GM19463 (cell line): Measurements from ENCODE around the gene FAM107B.
"Not testable (repeated sequence)": the region's sequence is repeated elsewhere in the genome, so short reads cannot be mapped to it uniquely, and the experiment has no call there.

ENCODE experiments used
- ATAC-seq: cut with Tn5 transposase; IDR thresholded peaks from one replicate; pipeline ENCODE4 v1.9.1; 2021; ENCODE audit warnings: mild to moderate bottlenecking, moderate library complexity; ENCODE audit not compliant: unreplicated experiment

Gene FAM107B

DNA sequence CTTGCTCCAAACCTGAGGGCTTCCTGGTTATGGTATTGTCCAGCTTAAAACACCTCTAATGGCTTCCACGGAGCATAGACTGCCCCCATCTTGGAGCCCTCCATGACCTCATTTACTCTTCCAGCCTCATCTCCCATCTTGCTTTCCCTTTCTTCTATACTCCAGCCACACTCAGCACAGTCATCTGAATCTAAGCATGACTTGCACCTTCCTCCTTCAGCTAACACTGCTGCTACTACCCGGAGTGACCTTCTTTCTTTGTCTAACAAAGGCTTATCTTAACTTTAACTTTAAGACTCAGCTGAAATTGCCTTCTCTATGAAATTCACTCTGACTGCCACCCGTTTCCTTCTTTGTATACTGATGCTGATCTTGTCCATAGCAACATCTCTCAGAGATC lies 135.1 kb downstream of the FAM107B start:
- ATAC-seq = no peak

DNA sequence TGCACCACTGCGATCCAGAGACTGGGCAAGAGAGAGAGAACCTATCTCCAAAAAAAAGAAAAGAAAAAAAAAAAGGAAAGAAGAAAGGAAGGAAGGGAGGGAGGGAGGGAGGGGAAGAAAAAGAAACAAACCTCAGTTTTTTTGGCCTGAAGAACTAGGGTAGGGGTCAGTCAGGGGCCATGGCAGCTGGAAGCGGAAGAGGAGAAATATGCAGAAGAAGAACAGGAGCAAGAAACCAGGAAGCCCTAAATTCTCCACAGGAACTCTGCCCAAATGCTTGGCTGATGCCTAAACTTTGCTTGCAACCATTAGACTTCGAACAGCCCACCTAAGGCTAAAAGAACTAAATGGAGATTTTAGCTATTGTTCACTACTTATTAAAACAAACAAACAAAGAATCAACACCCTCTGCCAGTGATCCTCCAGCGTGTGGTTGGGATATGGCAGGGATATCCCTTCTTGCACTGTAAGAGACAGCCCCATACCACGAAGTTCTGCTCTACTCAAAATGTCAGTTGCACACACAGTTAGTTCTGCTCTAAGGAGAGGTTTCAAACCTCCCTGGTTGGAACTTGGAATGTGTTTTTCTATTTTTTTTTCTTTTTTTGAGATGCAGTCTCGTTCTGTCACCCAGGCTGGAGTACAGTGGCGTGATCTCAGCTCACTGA lies 139.5 kb downstream of the FAM107B start:
- no peak for ATAC-seq

DNA sequence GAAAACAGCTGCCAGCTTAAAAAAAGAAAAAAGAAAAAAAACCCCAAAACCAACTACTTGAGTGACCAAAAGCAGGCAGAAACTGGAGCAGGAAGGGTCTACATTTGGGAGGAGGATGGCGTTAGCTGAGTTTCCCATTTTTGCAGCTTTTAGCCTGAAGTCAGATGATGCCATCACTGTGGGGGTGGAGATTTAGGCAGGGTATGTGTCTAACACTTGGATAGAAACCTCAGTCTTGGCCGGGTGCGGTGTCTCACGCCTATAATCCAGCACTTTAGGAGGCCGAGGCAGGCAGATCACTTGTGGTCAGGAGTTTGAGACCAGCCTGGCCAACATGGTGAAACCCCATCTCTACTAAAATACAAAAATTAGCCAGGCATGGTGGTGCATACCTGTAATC lies 140.1 kb downstream of the FAM107B start:
- not testable (repeated sequence) for ATAC-seq

- ATAC-seq = no peak
Observed at GRCh38 chr10:14625765-14626525, 148.8 kb downstream of the FAM107B start.

DNA sequence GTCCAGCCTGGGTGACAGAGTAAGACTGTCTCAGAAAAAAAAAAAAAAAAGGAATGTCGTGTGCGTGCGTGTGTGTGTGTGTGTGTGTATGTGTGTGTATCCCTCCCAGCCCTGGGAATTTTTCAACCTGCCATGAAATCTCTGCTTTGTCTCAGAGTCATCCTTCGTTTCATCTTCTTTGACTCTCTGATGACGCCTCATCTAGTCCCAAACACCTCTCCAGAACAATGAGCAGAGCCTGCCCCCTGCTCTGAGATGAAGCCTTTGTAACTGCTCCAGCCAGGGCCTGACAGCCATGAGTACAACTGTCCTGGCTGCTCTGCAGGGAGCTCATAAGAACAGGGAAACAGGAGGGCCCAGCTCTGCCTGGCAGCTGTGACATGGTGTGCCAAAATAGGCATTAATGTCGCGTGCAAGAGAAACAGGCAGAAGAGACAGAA lies 149.5 kb downstream of the FAM107B start:
- no peak for ATAC-seq

DNA sequence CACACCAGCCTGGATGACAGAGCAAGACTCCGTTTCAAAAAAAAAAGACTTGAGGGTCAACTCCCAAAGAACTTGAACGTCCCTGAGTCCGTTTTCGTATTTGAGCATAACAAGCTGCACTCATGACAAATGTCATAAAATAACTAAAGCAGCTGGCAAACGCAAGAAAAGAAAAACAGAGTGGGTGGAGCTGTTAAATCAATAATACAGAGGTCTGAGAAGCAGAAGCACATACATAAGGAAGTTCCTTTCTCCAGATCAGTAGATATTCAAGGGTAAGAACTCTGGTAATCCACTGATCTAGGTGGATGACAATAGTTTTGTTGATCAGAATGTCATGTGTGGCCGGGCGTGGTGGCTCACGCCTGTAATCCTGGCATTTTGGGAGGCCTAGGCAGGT lies 150.1 kb downstream of the FAM107B start:
- no peak for ATAC-seq

DNA sequence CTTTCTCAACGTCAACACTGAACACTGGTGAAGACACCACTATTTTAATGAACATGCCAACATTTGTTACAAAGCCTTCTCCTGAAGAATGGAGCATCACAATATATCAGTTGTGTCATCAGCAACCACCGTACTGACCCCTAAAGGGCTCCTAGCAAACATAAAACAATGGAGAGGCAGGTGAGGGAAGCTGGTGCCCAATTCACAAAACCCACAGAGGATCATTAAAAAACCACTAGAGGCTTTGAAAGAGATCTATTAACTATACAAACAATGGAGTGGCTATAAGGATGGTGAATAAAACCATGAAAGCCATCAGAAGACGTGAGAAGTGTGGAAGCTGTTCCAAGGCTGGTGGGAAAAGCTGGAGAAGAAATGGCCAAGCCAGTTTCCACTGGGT lies 150.8 kb downstream of the FAM107B start:
- ATAC-seq = no peak

DNA sequence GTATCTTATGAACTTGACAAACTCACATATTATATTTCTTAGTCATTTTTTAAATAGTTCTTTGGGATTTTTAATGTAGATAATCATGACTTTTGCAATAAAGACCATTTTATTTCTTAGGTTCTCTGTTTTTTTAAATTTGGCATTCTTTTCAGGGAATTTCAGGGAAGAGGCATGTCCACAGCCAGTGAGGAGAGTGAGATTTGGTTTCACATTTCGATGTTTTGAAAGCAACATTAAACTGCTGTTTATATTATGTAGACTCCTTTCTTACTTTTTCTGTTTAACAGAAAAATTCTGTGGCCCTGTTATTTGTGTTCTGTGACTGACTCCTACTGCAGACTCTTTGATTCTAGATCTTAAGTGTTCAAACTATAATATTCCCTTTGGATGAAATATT lies 153.7 kb downstream of the FAM107B start:
- ATAC-seq = no peak

GRCh38 chr10:14618674-14619073 lies 156.0 kb downstream of the FAM107B start:
- ATAC-seq = no peak

- ATAC-seq = no peak
Observed at GRCh38 chr10:14617852-14618251, 156.8 kb downstream of the FAM107B start.

DNA sequence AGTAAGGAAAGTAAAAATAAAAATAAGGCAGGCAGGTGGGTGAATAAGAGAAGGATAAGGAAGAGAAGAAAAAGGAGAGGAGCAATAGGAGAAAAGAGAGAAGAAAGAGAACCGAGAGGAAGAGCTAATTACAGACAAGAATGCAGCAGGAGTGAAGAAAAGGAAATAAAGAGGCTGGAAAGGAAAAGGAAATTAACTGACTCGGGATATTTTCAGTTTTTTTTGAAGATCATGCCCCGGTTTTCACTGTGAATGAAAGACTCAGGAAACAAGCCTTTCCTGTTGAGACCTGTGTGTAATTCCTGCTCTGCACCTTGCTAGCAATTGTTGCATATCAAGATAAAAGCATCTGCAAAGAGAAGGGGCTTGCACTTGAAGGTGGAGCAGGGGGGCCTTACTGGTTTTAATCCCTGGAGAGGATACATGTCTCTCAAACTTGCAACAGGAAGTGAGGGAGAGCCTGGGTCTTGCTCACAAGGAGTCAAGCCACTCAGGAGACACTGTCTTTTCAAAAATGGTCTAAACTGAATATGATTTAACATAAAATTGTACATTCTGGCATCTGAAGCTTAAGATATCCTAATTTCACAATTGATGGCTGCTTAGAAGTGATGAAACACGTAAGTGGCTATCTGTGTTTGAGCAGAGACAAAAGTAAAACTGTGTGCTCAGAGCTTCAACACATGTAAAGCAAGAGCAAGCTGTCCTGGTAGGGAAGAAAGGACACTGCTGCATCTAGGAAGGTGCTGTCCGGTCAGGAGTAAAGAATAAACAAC lies 157.6 kb downstream of the FAM107B start:
- no peak for ATAC-seq

DNA sequence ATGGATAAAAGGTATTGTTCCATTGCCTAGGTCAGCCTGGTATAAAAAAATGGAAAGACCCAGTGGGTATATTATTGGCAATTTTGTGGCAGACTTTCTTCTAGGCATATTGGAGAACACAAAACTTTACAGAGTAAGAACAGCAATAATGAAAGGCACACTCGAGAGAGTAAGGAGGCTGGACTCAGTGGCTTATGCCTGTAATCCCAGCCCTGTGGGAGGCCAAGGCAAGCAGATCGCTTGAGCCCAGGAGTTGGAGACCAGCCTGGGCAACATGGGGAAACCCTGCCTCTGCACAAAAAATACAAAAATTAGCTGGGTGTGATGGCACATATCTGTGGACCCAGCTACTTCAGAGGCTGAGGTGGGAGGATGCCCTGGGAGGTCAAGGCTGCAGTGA lies 158.2 kb downstream of the FAM107B start:
- ATAC-seq = no peak

GRCh38 chr10:14613588-14613920 lies 161.1 kb downstream of the FAM107B start:
- no peak for ATAC-seq

- ATAC-seq = no peak
Observed at GRCh38 chr10:14612873-14613587, 161.7 kb downstream of the FAM107B start.

- ATAC-seq = peak; percentile 45
Observed at GRCh38 chr10:14611968-14612693, 162.6 kb downstream of the FAM107B start.

GRCh38 chr10:14609178-14609577 lies 165.5 kb downstream of the FAM107B start:
- ATAC-seq = no peak

- peak; percentile 35 for ATAC-seq
Observed at GRCh38 chr10:14608381-14609001, 166.2 kb downstream of the FAM107B start.

DNA sequence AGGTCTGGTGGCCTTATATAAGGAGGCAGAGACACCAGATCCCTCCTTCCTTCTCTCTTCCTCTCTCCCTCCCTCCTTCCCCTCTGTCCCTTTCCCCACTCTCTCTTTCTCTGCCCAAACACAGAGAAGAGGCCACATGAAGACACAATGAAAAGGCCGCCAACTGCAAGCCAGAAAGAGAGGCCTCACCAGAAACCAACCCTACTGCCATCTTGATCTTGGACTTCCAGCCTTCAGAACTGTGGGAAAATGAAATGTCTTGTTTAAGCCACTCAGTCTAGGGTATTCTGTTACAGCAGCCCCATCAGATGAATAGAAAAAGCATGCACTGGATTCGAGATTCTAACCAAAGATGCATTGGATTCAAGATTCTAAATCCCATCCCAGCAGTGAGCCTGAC lies 168.1 kb downstream of the FAM107B start:
- ATAC-seq = no peak

DNA sequence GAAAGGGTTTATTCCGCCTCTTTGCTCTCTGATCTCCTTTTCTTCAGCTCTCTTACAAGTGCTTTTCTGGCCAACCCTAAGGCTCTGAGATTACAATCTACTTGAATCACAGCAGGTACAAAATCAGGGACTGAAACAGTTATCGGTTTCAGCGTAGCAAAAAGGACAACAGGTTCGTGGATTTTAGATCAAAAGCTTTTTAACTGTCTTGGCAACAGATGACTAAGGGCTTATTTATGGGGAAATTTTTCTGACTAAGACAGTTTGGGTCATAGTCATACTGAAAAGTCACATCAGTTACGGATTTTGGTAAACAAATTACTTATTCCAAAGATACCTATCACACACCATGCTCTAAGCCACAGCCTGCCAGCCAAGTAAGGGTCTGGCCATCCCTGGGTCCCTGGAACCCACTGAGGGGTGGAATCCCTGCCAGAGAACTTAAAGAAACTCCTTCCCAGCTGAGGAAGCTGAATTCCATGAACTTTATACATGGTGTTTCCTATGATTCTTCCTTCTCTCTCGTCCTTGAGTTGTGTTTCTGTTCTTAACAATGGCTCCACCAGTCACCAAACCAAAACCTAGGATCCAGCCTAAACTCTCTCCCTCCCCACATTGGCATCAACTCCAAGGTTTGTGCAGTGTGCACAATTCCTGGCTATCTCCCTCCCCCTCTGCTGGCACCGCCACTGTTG lies 169.3 kb downstream of the FAM107B start:
- ATAC-seq = peak; percentile 48
